ENCODE results near the gene UBE4B.
"Not testable (repeated sequence)": the region's sequence is repeated elsewhere in the genome, so short reads cannot be mapped to it uniquely, and the experiment has no call there.

The UBE4B gene

GRCh38 chr1:10056599-10056987 lies 23.8 kb downstream of the UBE4B start:
- DNase-seq (ENCODE audit: insufficient read length, low spot score) = no peak
- TF ChIP-seq POLR2A (IDR thresholded peaks at IDR 0.05; ENCODE audit: low read depth, low read length) = no peak
- no peak for FAIRE-seq

DNA sequence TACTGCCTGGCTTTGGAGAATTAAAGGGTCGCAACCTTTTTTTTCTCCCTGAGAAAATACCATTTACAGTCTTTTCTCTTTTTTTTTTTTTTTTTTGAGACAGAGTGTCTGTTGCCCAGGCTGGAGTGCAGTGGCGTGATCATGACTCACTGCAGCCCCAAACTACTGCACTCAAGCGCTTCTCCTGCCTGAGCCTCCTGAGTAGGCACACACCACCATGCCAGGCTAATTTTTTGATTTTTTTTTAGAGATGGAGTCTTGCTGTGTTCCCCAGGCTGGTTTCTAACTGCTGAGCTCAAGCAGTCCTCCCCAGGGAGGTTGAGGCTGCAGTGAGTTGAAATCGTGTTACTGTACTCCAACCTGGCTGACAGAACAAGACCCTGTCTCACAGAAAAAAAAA lies 24.6 kb downstream of the UBE4B start:
- DNase-seq (ENCODE audit: insufficient read length, low spot score) (no peak), FAIRE-seq (peak; percentile 38)
- TF ChIP-seq POLR2A (IDR thresholded peaks at IDR 0.05; ENCODE audit: low read depth, low read length) = no peak

- FAIRE-seq (no peak), DNase-seq (ENCODE audit: insufficient read length, low spot score) (no peak)
- no peak for TF ChIP-seq POLR2A (IDR thresholded peaks at IDR 0.05; ENCODE audit: low read depth, low read length)
These were observed 25.0 kb downstream of the UBE4B start for GRCh38 chr1:10057796-10058195.

DNA sequence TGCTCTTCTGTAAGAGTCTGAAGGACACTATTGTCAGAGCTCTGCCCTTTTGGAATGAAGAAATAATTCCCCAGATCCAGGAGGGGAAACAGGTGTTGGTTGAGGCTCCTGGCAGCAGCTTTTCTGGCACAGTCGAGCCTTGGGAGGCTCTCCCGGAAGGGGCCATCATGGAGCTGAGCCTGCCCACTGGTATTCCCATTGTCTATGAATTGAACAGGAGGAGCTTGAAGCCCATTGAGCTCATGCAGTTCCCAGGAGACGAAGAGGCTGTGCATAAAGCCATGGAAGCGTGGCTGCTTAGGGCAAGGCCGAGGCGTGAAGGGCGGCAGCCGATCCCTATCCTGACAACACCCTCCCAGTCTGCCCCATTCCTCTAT lies 26.6 kb downstream of the UBE4B start:
- FAIRE-seq = no peak
- TF ChIP-seq POLR2A (IDR thresholded peaks at IDR 0.05; ENCODE audit: low read depth, low read length) = no peak
- no peak for DNase-seq (ENCODE audit: insufficient read length, low spot score)

DNA sequence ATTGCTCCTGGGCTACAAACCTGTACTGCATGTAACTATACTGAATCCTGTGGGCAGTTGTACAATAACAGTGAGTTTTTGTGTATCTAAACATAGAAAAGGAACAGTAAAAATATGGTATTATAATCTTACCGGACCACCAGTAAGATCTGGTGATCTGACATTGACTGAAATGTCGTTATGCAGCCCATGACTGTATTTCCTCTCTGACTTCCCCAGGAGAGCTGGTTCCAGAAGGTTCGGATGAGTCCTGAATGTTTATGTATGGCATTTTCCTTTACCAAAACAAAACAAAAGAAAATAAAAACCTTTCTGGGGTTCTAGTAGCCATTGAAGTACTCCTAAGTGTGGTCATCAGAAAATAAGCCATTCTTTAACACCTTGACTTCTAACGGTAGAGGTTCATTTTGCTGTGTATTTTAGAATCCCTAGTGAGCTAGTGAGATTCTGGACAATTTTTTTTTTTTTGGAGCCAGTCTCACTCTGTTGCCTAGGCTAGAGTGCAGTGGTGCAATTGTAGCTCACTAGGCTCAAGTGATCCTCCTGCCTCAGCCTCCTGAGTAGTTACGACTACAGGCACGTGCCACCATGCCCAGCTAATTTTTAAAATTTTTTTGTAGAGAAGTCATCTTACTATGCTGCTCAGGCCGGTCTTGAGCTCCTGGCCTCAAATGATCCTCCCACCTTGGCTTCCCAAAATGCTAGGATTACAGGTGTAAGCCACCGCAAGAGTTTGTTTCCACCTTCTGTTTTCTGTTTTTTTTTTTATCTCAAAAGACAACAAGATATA lies 27.7 kb downstream of the UBE4B start:
- DNase-seq (ENCODE audit: insufficient read length, low spot score) = no peak
- FAIRE-seq = no peak
- TF ChIP-seq POLR2A (IDR thresholded peaks at IDR 0.05; ENCODE audit: low read depth, low read length) = no peak

DNA sequence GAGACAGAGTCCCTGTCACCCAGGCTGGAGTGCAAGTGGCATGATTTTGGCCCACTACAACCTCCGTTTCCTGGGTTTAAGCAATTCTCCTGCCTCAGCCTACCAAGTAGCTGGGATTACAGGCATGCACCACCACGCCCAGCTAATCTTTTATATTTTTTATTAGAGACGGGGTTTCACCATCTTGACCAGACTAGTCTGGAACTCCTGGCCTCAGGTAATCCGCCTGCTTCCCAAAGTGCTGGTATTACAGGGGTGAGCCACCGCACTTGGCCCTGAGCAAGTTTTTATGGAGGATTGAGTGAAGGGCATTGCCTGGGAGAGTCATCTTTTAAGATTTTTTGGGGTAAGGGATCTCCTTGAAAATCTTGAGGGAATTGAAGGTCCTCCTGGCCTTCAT lies 28.5 kb downstream of the UBE4B start:
- FAIRE-seq (no peak), DNase-seq (ENCODE audit: insufficient read length, low spot score) (no peak)
- no peak for TF ChIP-seq POLR2A (IDR thresholded peaks at IDR 0.05; ENCODE audit: low read depth, low read length)

- DNase-seq (ENCODE audit: insufficient read length, low spot score) = no peak
- no peak for FAIRE-seq
- no peak for TF ChIP-seq POLR2A (IDR thresholded peaks at IDR 0.05; ENCODE audit: low read depth, low read length)
These were observed 31.1 kb downstream of the UBE4B start for GRCh38 chr1:10063878-10064277.

- TF ChIP-seq POLR2A (IDR thresholded peaks at IDR 0.05; ENCODE audit: low read depth, low read length) = no peak
- FAIRE-seq (no peak), DNase-seq (ENCODE audit: insufficient read length, low spot score) (no peak)
These were observed 31.9 kb downstream of the UBE4B start for GRCh38 chr1:10064416-10065343.

- FAIRE-seq = no peak
- no peak for DNase-seq (ENCODE audit: insufficient read length, low spot score)
- no peak for TF ChIP-seq POLR2A (IDR thresholded peaks at IDR 0.05; ENCODE audit: low read depth, low read length)
These were observed 32.6 kb downstream of the UBE4B start for GRCh38 chr1:10065344-10065685.

- DNase-seq (ENCODE audit: insufficient read length, low spot score) = no peak
- TF ChIP-seq POLR2A (IDR thresholded peaks at IDR 0.05; ENCODE audit: low read depth, low read length) = no peak
- no peak for FAIRE-seq
These were observed 33.0 kb downstream of the UBE4B start for GRCh38 chr1:10065760-10066159.

DNA sequence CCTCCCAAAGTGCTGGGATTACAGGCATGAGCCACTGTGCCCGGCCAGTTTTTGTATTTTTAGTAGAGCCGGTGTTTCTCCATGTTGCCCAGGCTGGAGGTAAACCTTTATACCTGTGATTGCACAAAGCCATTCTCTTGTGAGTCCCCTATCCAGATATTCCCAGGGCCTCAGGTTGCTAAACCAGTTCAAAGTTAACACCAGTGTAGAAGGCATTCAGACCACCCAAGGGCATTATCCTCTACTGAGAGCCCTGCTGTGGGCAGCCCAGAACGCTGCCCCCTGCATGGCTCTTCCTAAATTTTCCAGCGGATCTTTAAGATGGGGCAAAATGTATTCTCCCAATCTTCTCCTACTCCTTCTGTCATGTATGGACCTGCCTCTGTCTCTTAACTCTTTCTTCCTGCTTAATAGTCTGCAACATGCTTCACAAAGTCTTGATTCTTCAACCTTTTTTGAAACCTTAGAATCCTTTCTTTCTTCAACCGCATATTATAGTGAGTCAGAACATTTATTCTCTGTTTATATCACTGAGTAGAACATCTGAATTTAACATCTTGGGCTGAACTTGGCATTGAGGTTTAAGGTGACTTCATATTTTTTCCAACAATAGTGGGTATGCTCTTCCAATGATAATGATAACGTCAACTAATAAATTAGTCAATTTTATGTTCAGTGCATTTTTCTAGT lies 36.0 kb downstream of the UBE4B start:
- no peak for FAIRE-seq
- no peak for TF ChIP-seq POLR2A (IDR thresholded peaks at IDR 0.05; ENCODE audit: low read depth, low read length)
- DNase-seq (ENCODE audit: insufficient read length, low spot score) = no peak

- no peak for FAIRE-seq
- no peak for DNase-seq (ENCODE audit: insufficient read length, low spot score)
These were observed 37.4 kb downstream of the UBE4B start for GRCh38 chr1:10070206-10070605.

GRCh38 chr1:10071640-10072039 lies 38.9 kb downstream of the UBE4B start:
- no peak for DNase-seq (ENCODE audit: insufficient read length, low spot score)
- no peak for FAIRE-seq
- no peak for TF ChIP-seq POLR2A (IDR thresholded peaks at IDR 0.05; ENCODE audit: low read depth, low read length)

More at GRCh38 chr1:10070206-10070605, 37.4 kb downstream of the UBE4B start:
- no peak for TF ChIP-seq POLR2A (IDR thresholded peaks at IDR 0.05; ENCODE audit: low read depth, low read length)

- not testable (repeated sequence) for DNase-seq (ENCODE audit: insufficient read length, low spot score); FAIRE-seq
These were observed 40.6 kb downstream of the UBE4B start for GRCh38 chr1:10073371-10073770.

Data from H54 (cell line).